Fibroblast of skin of back (primary cell): Measurements from ENCODE around the gene ADAP1. TPM values are rescaled to one million over a fixed set of nuclear protein-coding genes. Genes with fewer than 3 reads are reported as not detected.
"Not testable (repeated sequence)": the region's sequence is repeated elsewhere in the genome, so short reads cannot be mapped to it uniquely, and the experiment has no call there.

ENCODE experiments used
- DNase-seq: peaks from one replicate; pipeline ENCODE4 v3.0.0-alpha.2; 2013
- polyA plus RNA-seq, 2 experiments: library from polyadenylated mRNA; unstranded; fragments of 120-200 nt; gene quantifications; one replicate each; pipeline ENCODE4 v1.2.1, GENCODE V29; 2013; ENCODE audit not compliant: insufficient read length in 2 of 2

The ADAP1 gene
- 1.1 TPM for polyA plus RNA-seq (2013, experiment 1 of 2; ENCODE audit: insufficient read length)
- polyA plus RNA-seq (2013, experiment 2 of 2; ENCODE audit: insufficient read length) = 1.2 TPM

GRCh38 chr7:954330-955238, at the start of gene ADAP1:
ADAP1 (minus strand) TSS chr7:954680; CDS start chr7:954477, 203 bp downstream.
- peak; percentile 46 for DNase-seq

- DNase-seq = not testable (repeated sequence)
Measured at GRCh38 chr7:1002445-1002844, 48.0 kb upstream of the ADAP1 start.

- DNase-seq = not testable (repeated sequence)
Measured at GRCh38 chr7:1002026-1002425, 47.5 kb upstream of the ADAP1 start.

GRCh38 chr7:1001069-1001770, 46.7 kb upstream of the ADAP1 start:
- not testable (repeated sequence) for DNase-seq

GRCh38 chr7:999941-1000935, 45.8 kb upstream of the ADAP1 start:
- DNase-seq = no peak

GRCh38 chr7:999149-999879, 44.8 kb upstream of the ADAP1 start:
- no peak for DNase-seq

- DNase-seq = no peak
Measured at GRCh38 chr7:997404-998395, 43.2 kb upstream of the ADAP1 start.

GRCh38 chr7:996079-996872, 41.8 kb upstream of the ADAP1 start:
- DNase-seq = no peak

GRCh38 chr7:995571-995970, 41.1 kb upstream of the ADAP1 start:
- no peak for DNase-seq

- DNase-seq = no peak
Measured at GRCh38 chr7:994592-995308, 40.3 kb upstream of the ADAP1 start.

GRCh38 chr7:992709-993607, 38.5 kb upstream of the ADAP1 start:
- DNase-seq = peak; percentile 92

GRCh38 chr7:991729-992656, 37.5 kb upstream of the ADAP1 start:
- no peak for DNase-seq

GRCh38 chr7:990933-991728, 36.7 kb upstream of the ADAP1 start:
- no peak for DNase-seq

- DNase-seq = no peak
Measured at GRCh38 chr7:990352-990932, 36.0 kb upstream of the ADAP1 start.

GRCh38 chr7:988963-989529, 34.6 kb upstream of the ADAP1 start:
- no peak for DNase-seq
